Adrenal gland (tissue), 5 donors: Measurements from ENCODE around the gene PTPRN2.

Experiments used
- CTCF ChIP-seq, 6 experiments: fragments of 450-650 bp in 4 of 6; fragments of 200-600 bp in 2 of 6; sonication (generic) in 1 of 6; IDR thresholded peaks; 1 replicate in 5 of 6; 2 replicates in 1 of 6; pipeline versions ENCODE4 v1.5.1 to v1.8.0; 2016 to 2021; ENCODE audit warnings: antibody characterized with exemption in 6 of 6, mild to moderate bottlenecking in 2 of 6, moderate library complexity in 1 of 6
- POLR2A ChIP-seq, 2 donors: fragments of 450-650 bp; IDR thresholded peaks; one replicate each; pipeline ENCODE4 v1.6.1; 2017; ENCODE audit warnings: antibody characterized with exemption in 2 of 2, mild to moderate bottlenecking in 2 of 2, moderate library complexity in 1 of 2
- donor health status: DM: no; HTN: no; CAD: no.

- TF ChIP-seq CTCF (IDR thresholded peaks at IDR 0.05) = no peak
- TF ChIP-seq POLR2A (IDR thresholded peaks at IDR 0.05) = no peak
These were observed 553.1 kb downstream of the PTPRN2 start for GRCh38 chr7:158034571-158034970.
